Natural killer cell treated with Interleukin-12 subunit alpha and Interleukin-12 subunit beta and Interleukin-15 and Interleukin-18, amount 100 ng/mL, for 72 hours (primary cell): ENCODE data around the gene TRMU. TPM values are rescaled to one million over a fixed set of nuclear protein-coding genes. Genes with fewer than 3 reads are reported as not detected.

ENCODE experiments used
- ATAC-seq, 2 donors: fragments of 150-1000 bp; cut with Tn5 transposase in 1 of 2; sonication (Bioruptor Pico), chemical (Tn5 transposase) in 1 of 2; 2 replicates each; pipeline ENCODE4 v1.10.0; 2021
- DNase-seq: peaks from one replicate; pipeline ENCODE4 v3.0.0; 2022; ENCODE audit warnings: low spot score
- H3K27ac Mint-ChIP-seq, 2 donors: 1 replicate in 1 of 2; 2 replicates in 1 of 2; pipeline ENCODE4 v1.8.0; 2022; ENCODE audit warnings: mixed read lengths in 2 of 2, mild to moderate bottlenecking in 1 of 2, moderate library complexity in 1 of 2
- H3K27me3 Mint-ChIP-seq, 2 donors: 1 replicate in 1 of 2; 2 replicates in 1 of 2; pipeline ENCODE4 v1.8.0; 2022; ENCODE audit warnings: mixed read lengths in 2 of 2
- H3K36me3 Mint-ChIP-seq: one replicate; pipeline ENCODE4 v1.8.0; 2022; ENCODE audit warnings: mixed read lengths
- H3K4me1 Mint-ChIP-seq, 2 donors: 1 replicate in 1 of 2; 2 replicates in 1 of 2; pipeline ENCODE4 v1.8.0; 2022; ENCODE audit warnings: low read depth in 2 of 2, mixed read lengths in 2 of 2, mild to moderate bottlenecking in 1 of 2
- H3K4me3 Mint-ChIP-seq: one replicate; pipeline ENCODE4 v1.8.0; 2022; ENCODE audit warnings: mixed read lengths
- H3K9me3 Mint-ChIP-seq: 2 replicates; pipeline ENCODE4 v1.8.0; 2022; ENCODE audit warnings: mixed read lengths
- total RNA-seq, 2 donors: library from RNA; stranded (reverse); gene quantifications; one replicate each; pipeline ENCODE4 v1.2.3, GENCODE V29; 2022

TRMU gene
- total RNA-seq, 2 donors from 2014 or later, result 72.7 to 135 TPM

- H3K27ac Mint-ChIP-seq, result no peak overlapping the region
- ATAC-seq (no peak), DNase-seq (no peak)
- H3K9me3 Mint-ChIP-seq, result peaks cover 4% of the 10 kb centered on the region
- peaks cover 0 to 9% of the 10 kb centered on the region in 2 donors for H3K27me3 Mint-ChIP-seq
- H3K36me3 Mint-ChIP-seq, result peaks cover 11% of the 10 kb centered on the region
- H3K4me3 Mint-ChIP-seq, result no peak overlapping the region
- H3K4me1 Mint-ChIP-seq, result peaks cover 15 to 42% of the 10 kb centered on the region in 2 donors
Measured at GRCh38 chr22:46378426-46379065, 43.0 kb downstream of the TRMU start.

DNA sequence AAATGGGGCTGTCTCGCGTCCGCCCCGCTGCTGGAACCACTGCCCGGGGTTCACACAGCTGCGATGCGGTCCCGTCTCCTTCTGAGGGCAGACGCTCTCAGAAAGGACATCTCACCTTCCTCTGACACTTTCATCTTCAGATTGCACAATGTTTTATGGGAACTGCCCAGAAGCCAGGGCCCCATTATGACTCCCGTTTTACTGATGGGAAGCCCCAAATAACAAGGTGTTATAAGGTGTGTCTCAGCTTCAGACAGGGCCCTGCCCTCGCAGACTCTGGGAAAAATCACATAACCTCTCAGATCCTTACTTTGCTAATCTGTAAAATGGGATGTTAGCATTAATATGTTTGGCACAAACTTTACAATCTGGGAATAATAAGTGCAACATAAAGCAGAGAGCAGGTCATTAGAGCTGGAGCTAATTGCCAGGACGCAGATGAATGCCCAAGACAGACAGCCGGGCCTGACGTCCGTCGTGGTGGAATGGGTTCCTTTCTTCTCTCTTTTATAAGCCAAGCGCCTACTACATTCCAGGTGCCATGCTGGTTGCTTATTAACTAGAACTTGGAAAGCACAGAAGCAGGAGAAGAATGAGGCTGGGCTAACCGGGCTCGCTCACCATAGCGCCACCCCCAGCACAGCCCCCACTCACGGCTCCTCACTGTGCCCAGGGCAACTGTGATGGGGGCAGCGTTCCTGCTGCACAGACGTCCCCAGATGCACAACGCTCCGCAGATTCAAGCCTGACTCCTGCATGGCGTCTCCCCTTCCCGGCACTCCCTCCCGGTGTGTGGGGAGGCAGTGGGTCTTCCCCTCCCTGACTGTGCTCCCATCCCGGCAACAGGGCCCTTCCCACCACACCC, 43.8 kb downstream of the TRMU start:
- peak; percentile 23 for DNase-seq
- Mint-ChIP-seq H3K4me3 (no peak overlapping the region), H3K9me3 (peaks cover 4% of the 10 kb centered on the region), H3K4me1 (peaks cover 8 to 35% of the 10 kb centered on the region in 2 donors), H3K27ac (no peak overlapping the region), H3K36me3 (peaks cover 11% of the 10 kb centered on the region), H3K27me3 (peaks cover 0 to 9% of the 10 kb centered on the region in 2 donors)
- ATAC-seq, result no peak

GRCh38 chr22:46380069-46380468, 44.6 kb downstream of the TRMU start:
- peaks cover 4 to 31% of the 10 kb centered on the region in 2 donors for H3K4me1 Mint-ChIP-seq
- H3K27me3 Mint-ChIP-seq, result peaks cover 0 to 9% of the 10 kb centered on the region in 2 donors
- DNase-seq (no peak), ATAC-seq (peak in 1 of 2 donors; percentile 40)
- H3K27ac Mint-ChIP-seq, result no peak overlapping the region
- peaks cover 11% of the 10 kb centered on the region for H3K36me3 Mint-ChIP-seq
- H3K9me3 Mint-ChIP-seq, result peaks cover 4% of the 10 kb centered on the region
- no peak overlapping the region for H3K4me3 Mint-ChIP-seq

DNA sequence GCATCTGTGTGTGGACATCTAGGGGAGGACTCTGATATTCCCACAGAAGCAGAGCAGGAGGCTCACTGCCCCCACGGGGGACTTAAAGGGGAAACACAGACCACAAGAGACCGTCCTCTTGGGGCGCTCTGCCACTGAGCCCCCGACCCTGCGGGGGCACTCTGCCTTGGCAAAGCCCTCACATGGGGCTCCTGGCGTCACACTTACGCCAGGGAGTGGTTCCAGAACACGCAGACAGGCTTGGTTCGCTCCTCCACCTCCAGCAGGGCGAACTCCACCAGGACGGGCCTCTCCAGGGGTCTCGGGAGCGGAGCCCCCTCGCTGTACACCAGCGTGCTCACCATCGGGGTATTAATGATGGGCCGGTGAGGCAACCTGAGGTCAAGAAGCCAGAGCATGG, 45.1 kb downstream of the TRMU start:
- peak; percentile 25 for DNase-seq
- Mint-ChIP-seq H3K36me3 (peaks cover 6% of the 10 kb centered on the region), H3K4me1 (peaks cover 4 to 30% of the 10 kb centered on the region in 2 donors), H3K9me3 (peaks cover 4% of the 10 kb centered on the region), H3K27me3 (peaks cover 0 to 9% of the 10 kb centered on the region in 2 donors), H3K4me3 (peak overlapping the region; percentile 23), H3K27ac (peak overlapping the region in 1 of 2 donors; percentile 25)
- ATAC-seq, result no peak

- ATAC-seq, result no peak
- no peak for DNase-seq
- peaks cover under 1% of the 10 kb centered on the region for H3K36me3 Mint-ChIP-seq
- peaks cover 4 to 27% of the 10 kb centered on the region in 2 donors for H3K4me1 Mint-ChIP-seq
- H3K9me3 Mint-ChIP-seq, result no peaks in the 10 kb centered on the region
- H3K27ac Mint-ChIP-seq, result peak overlapping the region in 1 of 2 donors; percentile 25
- H3K27me3 Mint-ChIP-seq, result peaks cover 0 to 7% of the 10 kb centered on the region in 2 donors
- H3K4me3 Mint-ChIP-seq, result peak overlapping the region; percentile 23
Measured at GRCh38 chr22:46381142-46381541, 45.6 kb downstream of the TRMU start.

- Mint-ChIP-seq H3K27me3 (peaks cover 0 to 4% of the 10 kb centered on the region in 2 donors), H3K4me3 (no peak overlapping the region), H3K4me1 (peaks cover 4 to 27% of the 10 kb centered on the region in 2 donors), H3K36me3 (no peaks in the 10 kb centered on the region), H3K9me3 (no peaks in the 10 kb centered on the region), H3K27ac (no peak overlapping the region)
- peak; percentile 53 for DNase-seq
- no peak for ATAC-seq
Measured at GRCh38 chr22:46381731-46382130, 46.2 kb downstream of the TRMU start.

GRCh38 chr22:46382524-46382923, 47.0 kb downstream of the TRMU start:
- H3K4me1 Mint-ChIP-seq, result peaks cover 4 to 22% of the 10 kb centered on the region in 2 donors
- H3K36me3 Mint-ChIP-seq, result no peaks in the 10 kb centered on the region
- no peak overlapping the region for H3K4me3 Mint-ChIP-seq
- H3K9me3 Mint-ChIP-seq, result no peaks in the 10 kb centered on the region
- ATAC-seq, result no peak
- peaks cover 0 to 3% of the 10 kb centered on the region in 2 donors for H3K27me3 Mint-ChIP-seq
- H3K27ac Mint-ChIP-seq, result no peak overlapping the region
- DNase-seq, result no peak

DNA sequence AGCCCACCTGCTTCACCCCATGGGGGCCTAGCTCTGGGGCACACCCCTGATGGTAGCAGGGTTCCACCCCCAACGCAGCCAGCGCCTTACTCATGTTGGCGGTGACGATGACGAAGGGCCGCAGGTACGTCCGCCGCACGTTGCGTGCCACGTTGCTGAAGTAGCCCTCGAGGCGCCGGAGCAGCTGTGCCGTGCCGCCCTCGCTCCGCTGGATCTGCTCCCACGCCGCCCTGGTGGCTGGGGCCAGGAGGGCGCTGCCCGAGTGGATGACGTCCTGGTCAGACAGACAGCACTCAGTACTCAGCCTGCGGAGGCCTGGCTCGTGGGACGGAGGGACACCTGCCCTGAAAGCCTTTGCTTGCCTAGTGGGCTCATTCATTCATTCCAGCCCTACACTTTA, 50.8 kb downstream of the TRMU start:
- no peaks in the 10 kb centered on the region for H3K36me3 Mint-ChIP-seq
- peaks cover 0 to 6% of the 10 kb centered on the region in 2 donors for H3K27me3 Mint-ChIP-seq
- H3K4me1 Mint-ChIP-seq, result no peaks in the 10 kb centered on the region

DNA sequence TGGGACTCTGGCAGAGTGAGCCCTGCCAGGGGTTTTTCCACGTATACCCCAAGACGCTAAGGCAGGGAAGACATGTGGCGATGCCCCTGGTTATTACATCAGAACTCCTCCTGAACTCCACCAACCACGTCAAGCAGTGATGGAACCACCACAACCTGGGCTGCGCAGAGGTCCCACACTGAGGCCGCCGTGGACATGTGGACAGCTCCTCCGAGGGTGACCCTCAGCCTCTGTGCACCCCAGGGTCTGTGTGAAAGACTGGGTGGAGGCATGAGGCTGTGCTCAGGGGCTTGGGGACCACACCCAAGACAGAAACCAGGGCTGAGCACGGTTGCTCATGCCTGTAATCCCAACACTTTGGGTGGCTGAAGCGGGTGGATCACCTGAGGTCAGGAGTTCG, 52.2 kb downstream of the TRMU start:
- no peak for DNase-seq
- no peak for ATAC-seq
- Mint-ChIP-seq H3K4me3 (no peak overlapping the region), H3K27me3 (peaks cover 0 to 6% of the 10 kb centered on the region in 2 donors), H3K36me3 (no peaks in the 10 kb centered on the region), H3K4me1 (no peaks in the 10 kb centered on the region), H3K9me3 (no peaks in the 10 kb centered on the region), H3K27ac (no peak overlapping the region)

More for the DNA sequence above, 50.8 kb downstream of the TRMU start:
- H3K4me3 Mint-ChIP-seq, result no peak overlapping the region
- no peak for DNase-seq
- no peaks in the 10 kb centered on the region for H3K9me3 Mint-ChIP-seq
- no peak overlapping the region for H3K27ac Mint-ChIP-seq
- peak in 1 of 2 donors; percentile 41 for ATAC-seq

DNA sequence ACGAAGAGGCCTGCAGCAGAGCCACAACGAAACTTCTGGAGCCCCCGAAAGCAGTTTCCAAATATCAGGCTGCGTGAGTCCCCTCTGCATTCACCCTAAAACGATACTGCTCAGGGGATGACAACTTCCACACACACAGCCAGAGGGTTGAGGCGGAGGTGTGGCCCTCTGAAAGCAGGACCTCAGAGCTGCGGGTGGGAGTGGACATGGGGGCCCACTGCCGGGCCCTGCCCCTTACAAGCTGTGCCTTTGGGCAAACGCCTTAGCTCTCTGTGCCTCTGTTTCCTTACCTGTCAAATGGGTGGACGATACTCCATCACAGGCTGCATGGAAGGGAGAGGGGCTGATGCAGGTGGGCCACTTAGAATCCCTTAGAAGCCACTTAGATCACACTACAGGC, 53.1 kb downstream of the TRMU start:
- Mint-ChIP-seq H3K4me1 (no peaks in the 10 kb centered on the region), H3K4me3 (no peak overlapping the region), H3K9me3 (no peaks in the 10 kb centered on the region), H3K36me3 (no peaks in the 10 kb centered on the region), H3K27ac (no peak overlapping the region), H3K27me3 (peaks cover 0 to 6% of the 10 kb centered on the region in 2 donors)
- no peak for DNase-seq
- no peak for ATAC-seq

GRCh38 chr22:46389081-46389480, 53.6 kb downstream of the TRMU start:
- H3K9me3 Mint-ChIP-seq, result no peaks in the 10 kb centered on the region
- peaks cover 0 to 4% of the 10 kb centered on the region in 2 donors for H3K4me1 Mint-ChIP-seq
- DNase-seq (no peak), ATAC-seq (no peak)
- peaks cover 0 to 10% of the 10 kb centered on the region in 2 donors for H3K27me3 Mint-ChIP-seq
- no peak overlapping the region for H3K27ac Mint-ChIP-seq
- no peak overlapping the region for H3K4me3 Mint-ChIP-seq
- no peaks in the 10 kb centered on the region for H3K36me3 Mint-ChIP-seq

GRCh38 chr22:46390105-46390651, 54.7 kb downstream of the TRMU start:
- Mint-ChIP-seq H3K4me1 (peaks cover 0 to 4% of the 10 kb centered on the region in 2 donors), H3K27ac (no peak overlapping the region), H3K9me3 (no peaks in the 10 kb centered on the region), H3K27me3 (peaks cover 0 to 10% of the 10 kb centered on the region in 2 donors), H3K4me3 (no peak overlapping the region), H3K36me3 (no peaks in the 10 kb centered on the region)
- DNase-seq (no peak), ATAC-seq (no peak)

- H3K9me3 Mint-ChIP-seq, result no peaks in the 10 kb centered on the region
- H3K27me3 Mint-ChIP-seq, result peaks cover 0 to 10% of the 10 kb centered on the region in 2 donors
- peaks cover 0 to 4% of the 10 kb centered on the region in 2 donors for H3K4me1 Mint-ChIP-seq
- no peaks in the 10 kb centered on the region for H3K36me3 Mint-ChIP-seq
- H3K4me3 Mint-ChIP-seq, result no peak overlapping the region
- no peak for DNase-seq
- no peak overlapping the region for H3K27ac Mint-ChIP-seq
- ATAC-seq, result no peak
Measured at GRCh38 chr22:46390652-46391301, 55.3 kb downstream of the TRMU start.
